ENCODE measurements around the gene ZFTA.

DNA sequence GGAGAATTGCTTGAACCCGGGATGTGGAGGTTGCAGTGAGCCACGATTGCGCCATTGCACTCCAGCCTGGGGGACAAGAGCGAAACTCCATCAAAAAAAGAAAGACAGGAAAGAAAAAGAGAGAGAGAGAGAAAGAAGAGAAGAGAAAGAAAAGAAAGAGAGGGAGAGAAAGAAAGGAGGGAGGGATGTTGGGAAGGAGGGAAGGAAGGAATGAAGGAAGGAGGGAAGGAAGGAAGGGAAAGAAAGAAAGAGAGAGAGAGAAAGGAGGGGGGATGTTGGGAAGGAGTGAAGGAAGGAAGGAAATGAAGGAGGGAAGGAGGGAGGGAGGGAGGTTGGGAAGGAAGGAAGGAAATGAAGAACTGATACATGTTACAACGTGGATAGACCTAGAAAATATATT lies 32.3 kb upstream of the ZFTA start:
- TF ChIP-seq EP300 (IDR thresholded peaks at IDR 0.05) (no peak), POLR2AphosphoS5 (IDR thresholded peaks at IDR 0.05) (no peak)
- TF ChIP-seq, protein P1, sequence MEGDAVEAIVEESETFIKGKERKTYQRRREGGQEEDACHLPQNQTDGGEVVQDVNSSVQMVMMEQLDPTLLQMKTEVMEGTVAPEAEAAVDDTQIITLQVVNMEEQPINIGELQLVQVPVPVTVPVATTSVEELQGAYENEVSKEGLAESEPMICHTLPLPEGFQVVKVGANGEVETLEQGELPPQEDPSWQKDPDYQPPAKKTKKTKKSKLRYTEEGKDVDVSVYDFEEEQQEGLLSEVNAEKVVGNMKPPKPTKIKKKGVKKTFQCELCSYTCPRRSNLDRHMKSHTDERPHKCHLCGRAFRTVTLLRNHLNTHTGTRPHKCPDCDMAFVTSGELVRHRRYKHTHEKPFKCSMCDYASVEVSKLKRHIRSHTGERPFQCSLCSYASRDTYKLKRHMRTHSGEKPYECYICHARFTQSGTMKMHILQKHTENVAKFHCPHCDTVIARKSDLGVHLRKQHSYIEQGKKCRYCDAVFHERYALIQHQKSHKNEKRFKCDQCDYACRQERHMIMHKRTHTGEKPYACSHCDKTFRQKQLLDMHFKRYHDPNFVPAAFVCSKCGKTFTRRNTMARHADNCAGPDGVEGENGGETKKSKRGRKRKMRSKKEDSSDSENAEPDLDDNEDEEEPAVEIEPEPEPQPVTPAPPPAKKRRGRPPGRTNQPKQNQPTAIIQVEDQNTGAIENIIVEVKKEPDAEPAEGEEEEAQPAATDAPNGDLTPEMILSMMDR (IDR thresholded peaks at IDR 0.05) = no peak

Measured in suprapubic skin (tissue), 4 donors.